Neural crest cell (in vitro differentiated cells): Measurements from ENCODE around the gene PTPMT1. TPM values are rescaled to one million over a fixed set of nuclear protein-coding genes. Genes with fewer than 3 reads are reported as not detected.
"Not testable (repeated sequence)": the region's sequence is repeated elsewhere in the genome, so short reads cannot be mapped to it uniquely, and the experiment has no call there.

Experiments
- DNase-seq: peaks from one replicate; pipeline ENCODE4 v3.0.0; 2021; ENCODE audit warnings: low read depth, mixed read lengths, low spot score
- H3K27ac Mint-ChIP-seq: one replicate; pipeline ENCODE4 v1.8.0; 2021; ENCODE audit warnings: mild to moderate bottlenecking, mixed read lengths; ENCODE audit not compliant: unreplicated experiment
- H3K27me3 Mint-ChIP-seq: 2 replicates; pipeline ENCODE4 v1.8.0; 2021; ENCODE audit warnings: low read depth, mild to moderate bottlenecking, mixed read lengths
- H3K36me3 Mint-ChIP-seq: 2 replicates; pipeline ENCODE4 v1.8.0; 2021; ENCODE audit warnings: low read depth, mild to moderate bottlenecking, mixed read lengths
- H3K4me1 Mint-ChIP-seq: 2 replicates; pipeline ENCODE4 v1.8.0; 2021; ENCODE audit warnings: mixed read lengths
- H3K4me3 Mint-ChIP-seq: one replicate; pipeline ENCODE4 v1.8.0; 2021; ENCODE audit warnings: mild to moderate bottlenecking, mixed read lengths
- H3K9me3 Mint-ChIP-seq: 2 replicates; pipeline ENCODE4 v1.8.0; 2021; ENCODE audit warnings: mixed read lengths
- CTCF ChIP-seq: fragments of 200-600 bp; sonication (generic); conservative IDR thresholded peaks from 2 replicates; pipeline ENCODE4 v1.5.0; 2021; ENCODE audit warnings: antibody characterized with exemption, mild to moderate bottlenecking
- total RNA-seq: library from RNA; stranded (reverse); gene quantifications from 2 replicates; pipeline ENCODE4 v1.2.1, GENCODE V29; 2021

Gene PTPMT1
- total RNA-seq, 1 donor from 2014 or later: 41.8 TPM

- no peak for TF ChIP-seq CTCF
- no peak for DNase-seq
- no peaks in the 10 kb centered on the region for H3K4me1 Mint-ChIP-seq
- H3K27ac Mint-ChIP-seq: no peak overlapping the region
- no peaks in the 10 kb centered on the region for H3K36me3 Mint-ChIP-seq
- H3K9me3 Mint-ChIP-seq: no peaks in the 10 kb centered on the region
- no peaks in the 10 kb centered on the region for H3K27me3 Mint-ChIP-seq
- H3K4me3 Mint-ChIP-seq: no peak overlapping the region
Measured at GRCh38 chr11:47560426-47560825, 5.0 kb upstream of the PTPMT1 start.

- Mint-ChIP-seq H3K4me1 (peaks cover 11% of the 10 kb centered on the region), H3K4me3 (peak overlapping the region; percentile 56)
- not testable (repeated sequence) for H3K27me3 Mint-ChIP-seq, H3K9me3 Mint-ChIP-seq, H3K27ac Mint-ChIP-seq, DNase-seq, H3K36me3 Mint-ChIP-seq
Measured at GRCh38 chr11:47562393-47562792, 3.0 kb upstream of the PTPMT1 start.

- H3K4me1 Mint-ChIP-seq: peaks cover 11% of the 10 kb centered on the region
- H3K4me3 Mint-ChIP-seq: peak overlapping the region; percentile 15
- H3K27ac Mint-ChIP-seq, H3K36me3 Mint-ChIP-seq, DNase-seq, H3K9me3 Mint-ChIP-seq, H3K27me3 Mint-ChIP-seq: not testable (repeated sequence)
Measured at GRCh38 chr11:47564366-47564765, 1.0 kb upstream of the PTPMT1 start.

- Mint-ChIP-seq H3K4me3 (peak overlapping the region; percentile 73), H3K36me3 (no peaks in the 10 kb centered on the region), H3K27me3 (no peaks in the 10 kb centered on the region), H3K27ac (peak overlapping the region; percentile 57), H3K9me3 (no peaks in the 10 kb centered on the region), H3K4me1 (peaks cover 11% of the 10 kb centered on the region)
- DNase-seq: no peak
- TF ChIP-seq CTCF: no peak
Measured at GRCh38 chr11:47564933-47565339, 463 bp upstream of the PTPMT1 start.

- Mint-ChIP-seq H3K4me1 (peaks cover 11% of the 10 kb centered on the region), H3K4me3 (peak overlapping the region; percentile 87), H3K36me3 (peaks cover under 1% of the 10 kb centered on the region)
Measured at GRCh38 chr11:47566149-47566698, 825 bp downstream of the PTPMT1 start.

GRCh38 chr11:47569646-47570045, 4.2 kb downstream of the PTPMT1 start:
- H3K27ac Mint-ChIP-seq: no peak overlapping the region
- peak overlapping the region; percentile 31 for H3K4me3 Mint-ChIP-seq
- H3K27me3 Mint-ChIP-seq: no peaks in the 10 kb centered on the region
- no peaks in the 10 kb centered on the region for H3K9me3 Mint-ChIP-seq
- no peak for TF ChIP-seq CTCF
- peaks cover 7% of the 10 kb centered on the region for H3K36me3 Mint-ChIP-seq
- no peak for DNase-seq
- H3K4me1 Mint-ChIP-seq: peaks cover 11% of the 10 kb centered on the region

More at GRCh38 chr11:47566149-47566698, 825 bp downstream of the PTPMT1 start:
- DNase-seq: no peak
- H3K9me3 Mint-ChIP-seq: no peaks in the 10 kb centered on the region
- TF ChIP-seq CTCF: no peak
- peak overlapping the region; percentile 12 for H3K27ac Mint-ChIP-seq
- H3K27me3 Mint-ChIP-seq: no peaks in the 10 kb centered on the region
